Measurements from ENCODE around the gene ADAP1. TPM values are rescaled to one million over a fixed set of nuclear protein-coding genes. Genes with fewer than 3 reads are reported as not detected.

ADAP1 gene
- polyA plus RNA-seq, 1 experiment: 0.87 TPM

- POLR2A ChIA-PET: no interaction called here
- H3K27ac ChIP-seq (ENCODE audit: low read depth, low read length): no peak overlapping the region
- peaks cover 18% of the 10 kb centered on the region; the same call in 1 of the 2 replicates for H3K9me3 ChIP-seq (ENCODE audit: control insufficient read depth, insufficient read depth, low read length)
- H3K4me3 ChIP-seq (ENCODE audit: low read depth, low read length): no peak overlapping the region
- H3K27me3 ChIP-seq (ENCODE audit: control insufficient read depth, insufficient read depth, low read length): no peaks in the 10 kb centered on the region
- CTCF ChIA-PET: no interaction called here
- no peak for TF ChIP-seq CTCF (IDR thresholded peaks at IDR 0.05; ENCODE audit: low read depth, low read length)
- DNase-seq (ENCODE audit: low read depth, low spot score): no peak
These were observed 57.4 kb downstream of the ADAP1 start for GRCh38 chr7:897086-897485.

- Histone ChIP-seq H3K9me3 (ENCODE audit: control insufficient read depth, insufficient read depth, low read length) (peaks cover 24% of the 10 kb centered on the region; the same call in 1 of the 2 replicates), H3K4me3 (ENCODE audit: low read depth, low read length) (no peak overlapping the region), H3K27ac (ENCODE audit: low read depth, low read length) (no peak overlapping the region), H3K27me3 (ENCODE audit: control insufficient read depth, insufficient read depth, low read length) (no peaks in the 10 kb centered on the region)
- no peak for TF ChIP-seq CTCF (IDR thresholded peaks at IDR 0.05; ENCODE audit: low read depth, low read length)
- CTCF ChIA-PET: interaction anchor here (1.0 kb wide), 1 partner anchor 567 kb away, joined by 5 read pairs; no protein-coding TSS in a partner anchor
- POLR2A ChIA-PET: no interaction called here
- DNase-seq (ENCODE audit: low read depth, low spot score): no peak
These were observed 58.0 kb downstream of the ADAP1 start for GRCh38 chr7:896346-897075.

- ChIA-PET POLR2A (no interaction called here), CTCF (interaction anchor here (1.0 kb wide), 1 partner anchor 566 kb away, joined by 5 read pairs; no protein-coding TSS in a partner anchor)
- DNase-seq (ENCODE audit: low read depth, low spot score): no peak
- TF ChIP-seq CTCF (IDR thresholded peaks at IDR 0.05; ENCODE audit: low read depth, low read length): no peak
- Histone ChIP-seq H3K27me3 (ENCODE audit: control insufficient read depth, insufficient read depth, low read length) (no peaks in the 10 kb centered on the region), H3K9me3 (ENCODE audit: control insufficient read depth, insufficient read depth, low read length) (peaks cover 24% of the 10 kb centered on the region; the same call in 1 of the 2 replicates), H3K4me3 (ENCODE audit: low read depth, low read length) (no peak overlapping the region), H3K27ac (ENCODE audit: low read depth, low read length) (no peak overlapping the region)
These were observed 58.9 kb downstream of the ADAP1 start for GRCh38 chr7:895451-896052.

GRCh38 chr7:894927-895450, 59.5 kb downstream of the ADAP1 start:
- CTCF ChIA-PET: no interaction called here
- no peak for DNase-seq (ENCODE audit: low read depth, low spot score)
- POLR2A ChIA-PET: no interaction called here
- Histone ChIP-seq H3K27me3 (ENCODE audit: control insufficient read depth, insufficient read depth, low read length) (no peaks in the 10 kb centered on the region), H3K27ac (ENCODE audit: low read depth, low read length) (no peak overlapping the region), H3K9me3 (ENCODE audit: control insufficient read depth, insufficient read depth, low read length) (peaks cover 24% of the 10 kb centered on the region; the same call in 1 of the 2 replicates), H3K4me3 (ENCODE audit: low read depth, low read length) (no peak overlapping the region)
- TF ChIP-seq CTCF (IDR thresholded peaks at IDR 0.05; ENCODE audit: low read depth, low read length): no peak

Data from AG04450 (cell line).